Activated naive CD4-positive, alpha-beta T cell (primary cell): ENCODE measurements around the gene SCGB2A2.

Source experiments
- DNase-seq, 4 experiments: peaks; one replicate each; lab custom pipeline; 2025; lab: John Stamatoyannopoulos, UW

SCGB2A2 gene

GRCh38 chr11:62269654-62270278 is at the start of gene SCGB2A2:
SCGB2A2 (plus strand) TSS chr11:62270158; CDS start chr11:62270217, 59 bp downstream.
- DNase-seq: no peak

GRCh38 chr11:62221498-62221897 is 48.5 kb upstream of the SCGB2A2 start:
- no peak for DNase-seq

GRCh38 chr11:62223095-62223494 is 46.9 kb upstream of the SCGB2A2 start:
- DNase-seq: no peak

- DNase-seq: no peak
These were observed 36.2 kb upstream of the SCGB2A2 start for GRCh38 chr11:62233730-62234129.

- DNase-seq: no peak
These were observed 33.8 kb upstream of the SCGB2A2 start for GRCh38 chr11:62236187-62236586.

- DNase-seq: no peak
These were observed 32.5 kb upstream of the SCGB2A2 start for GRCh38 chr11:62237499-62237898.

- no peak for DNase-seq
These were observed 31.8 kb upstream of the SCGB2A2 start for GRCh38 chr11:62238151-62238550.

- DNase-seq: no peak
These were observed 28.9 kb upstream of the SCGB2A2 start for GRCh38 chr11:62241095-62241494.

GRCh38 chr11:62242021-62242420 is 27.9 kb upstream of the SCGB2A2 start, which contains the start of gene SCGB1D2:
SCGB1D2 (plus strand) TSS chr11:62242239; CDS start chr11:62242308, 69 bp downstream.
- no peak for DNase-seq

GRCh38 chr11:62245271-62245753 is 24.6 kb upstream of the SCGB2A2 start:
- no peak for DNase-seq

- DNase-seq: no peak
These were observed 18.3 kb upstream of the SCGB2A2 start for GRCh38 chr11:62251698-62252097.

GRCh38 chr11:62253999-62254542 is 15.9 kb upstream of the SCGB2A2 start:
- no peak for DNase-seq

- no peak for DNase-seq
These were observed 13.7 kb upstream of the SCGB2A2 start for GRCh38 chr11:62256281-62256680.

- DNase-seq: no peak
These were observed 9.6 kb upstream of the SCGB2A2 start for GRCh38 chr11:62260261-62260953.

GRCh38 chr11:62264004-62264403 is 6.0 kb upstream of the SCGB2A2 start:
- DNase-seq: no peak

- DNase-seq: no peak
These were observed 3.4 kb upstream of the SCGB2A2 start for GRCh38 chr11:62266558-62266957.

- no peak for DNase-seq
These were observed 2.9 kb upstream of the SCGB2A2 start for GRCh38 chr11:62267050-62267449.

GRCh38 chr11:62267576-62267975 is 2.4 kb upstream of the SCGB2A2 start:
- DNase-seq: no peak

- DNase-seq: no peak
These were observed 3.3 kb downstream of the SCGB2A2 start for GRCh38 chr11:62273284-62273683.

- no peak for DNase-seq
These were observed 3.9 kb downstream of the SCGB2A2 start for GRCh38 chr11:62273789-62274275.

GRCh38 chr11:62280452-62280851 is 10.5 kb downstream of the SCGB2A2 start:
- DNase-seq: no peak

- DNase-seq: no peak
These were observed 25.5 kb downstream of the SCGB2A2 start for GRCh38 chr11:62295504-62295903.

GRCh38 chr11:62298975-62299374 is 29.0 kb downstream of the SCGB2A2 start, which contains the start of gene SCGB1D4:
SCGB1D4 (minus strand) TSS chr11:62299075; CDS start chr11:62299010, 65 bp downstream.
- DNase-seq: no peak
